CD4-positive, alpha-beta T cell treated with Interleukin-17A for 4 hours (primary cell): ENCODE measurements around the gene SEC24D.
A peak's percentile ranks its signal among the peaks of the same experiment; 100 is the strongest.
"Not testable (repeated sequence)": the region's sequence is repeated elsewhere in the genome, so short reads cannot be mapped to it uniquely, and the experiment has no call there.

Source experiments
- DNase-seq: peaks from one replicate; pipeline ENCODE4 v3.0.0-alpha.2; 2020; ENCODE audit warnings: mixed read lengths

Gene SEC24D

GRCh38 chr4:118835571-118836300, at the start of gene SEC24D:
Gene SEC24D, minus strand, starts transcription at chr4:118836126. Its CDS starts 2,430 bp downstream, at chr4:118833696.
- DNase-seq, result peak; percentile 86

GRCh38 chr4:118884716-118885115, 48.8 kb upstream of the SEC24D start:
- DNase-seq, result no peak

- no peak for DNase-seq
These were observed 47.9 kb upstream of the SEC24D start for GRCh38 chr4:118883861-118884260.

GRCh38 chr4:118881512-118882146, 45.7 kb upstream of the SEC24D start:
- no peak for DNase-seq

GRCh38 chr4:118879409-118879808, 43.5 kb upstream of the SEC24D start:
- no peak for DNase-seq

- DNase-seq, result not testable (repeated sequence)
These were observed 42.6 kb upstream of the SEC24D start for GRCh38 chr4:118878507-118878906.

- DNase-seq, result no peak
These were observed 41.9 kb upstream of the SEC24D start for GRCh38 chr4:118877797-118878196.

GRCh38 chr4:118872181-118872580, 36.3 kb upstream of the SEC24D start:
- DNase-seq, result no peak

- DNase-seq, result no peak
These were observed 33.9 kb upstream of the SEC24D start for GRCh38 chr4:118869808-118870342.

GRCh38 chr4:118867311-118868067, 31.6 kb upstream of the SEC24D start:
- no peak for DNase-seq

- DNase-seq, result no peak
These were observed 30.5 kb upstream of the SEC24D start for GRCh38 chr4:118866442-118866841.

- peak; percentile 7 for DNase-seq
These were observed 29.3 kb upstream of the SEC24D start for GRCh38 chr4:118865091-118865708.

GRCh38 chr4:118858779-118859178, 22.9 kb upstream of the SEC24D start:
- DNase-seq, result no peak

- no peak for DNase-seq
These were observed 21.8 kb upstream of the SEC24D start for GRCh38 chr4:118857760-118858159.

GRCh38 chr4:118850488-118851173, 14.7 kb upstream of the SEC24D start:
- peak; percentile 58 for DNase-seq

- no peak for DNase-seq
These were observed 14.1 kb upstream of the SEC24D start for GRCh38 chr4:118849867-118850487.

GRCh38 chr4:118848901-118849300, 13.0 kb upstream of the SEC24D start:
- no peak for DNase-seq

GRCh38 chr4:118848242-118848641, 12.3 kb upstream of the SEC24D start:
- DNase-seq, result no peak

- no peak for DNase-seq
These were observed 11.1 kb upstream of the SEC24D start for GRCh38 chr4:118846979-118847378.

- no peak for DNase-seq
These were observed 9.7 kb upstream of the SEC24D start for GRCh38 chr4:118845552-118846050.

GRCh38 chr4:118843237-118843636, 7.3 kb upstream of the SEC24D start:
- no peak for DNase-seq

GRCh38 chr4:118842055-118842454, 6.1 kb upstream of the SEC24D start:
- no peak for DNase-seq
